Measurements from ENCODE around the gene SOBP. TPM values are rescaled to one million over a fixed set of nuclear protein-coding genes. Genes with fewer than 3 reads are reported as not detected.
"Not testable (repeated sequence)": the region's sequence is repeated elsewhere in the genome, so short reads cannot be mapped to it uniquely, and the experiment has no call there.

SOBP gene
- total RNA-seq, 4 donors from 2014 or later = 0.26 to 1.5 (median 0.55) TPM

DNA sequence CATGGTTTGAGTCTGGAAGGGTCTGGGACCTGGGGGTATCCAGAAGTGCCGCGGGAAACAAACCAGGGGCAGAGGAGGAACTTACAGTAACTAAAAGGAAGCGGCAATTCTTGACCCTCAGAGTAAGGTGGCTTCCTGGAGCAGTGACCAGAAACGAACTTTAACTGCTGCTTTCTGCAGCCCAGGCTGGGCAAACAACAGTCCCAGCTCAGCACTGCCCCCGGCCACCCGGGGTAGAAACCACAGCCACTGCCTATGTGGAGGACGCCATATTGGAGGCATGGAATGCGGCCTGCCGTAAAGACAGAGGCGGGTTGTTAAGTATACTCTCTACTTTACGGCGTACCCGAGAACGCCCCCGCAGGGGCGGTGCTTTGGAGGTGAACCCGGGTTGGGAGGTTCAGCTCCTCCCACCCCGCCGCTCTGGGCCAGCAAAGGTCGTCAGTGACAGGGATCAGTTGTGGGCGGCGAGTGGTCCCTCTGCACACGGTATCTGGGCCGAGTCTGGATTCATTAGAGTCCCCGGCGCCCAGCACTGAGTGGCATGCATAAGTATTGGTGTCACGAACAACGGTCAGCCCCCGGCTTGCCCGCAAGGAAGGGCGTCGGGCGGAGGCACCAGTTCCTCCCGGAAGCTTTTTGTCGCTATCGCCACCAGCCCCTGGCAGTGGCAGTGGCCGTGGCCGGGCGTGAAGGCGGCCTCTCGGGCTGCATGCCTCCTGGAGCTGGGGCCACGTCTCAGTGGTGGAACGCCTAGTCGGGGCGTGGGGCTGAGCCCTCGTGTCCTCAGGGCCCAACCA lies 30.4 kb upstream of the SOBP start, which contains the start of gene PDSS2:
TSS of gene PDSS2 (minus strand) at position 282 of the 800 bp plus-strand sequence. CDS start at position 3, 279 bp downstream.
- under 1% methylated on average over 21 of the region's 46 CpGs for WGBS
- H3K9me3 ChIP-seq = no peaks in the 10 kb centered on the region
- peak within 1 kb of the TSS; percentile 85 for H3K4me3 ChIP-seq
- H3K27me3 ChIP-seq = no peaks in the 10 kb centered on the region
- DNase-seq (ENCODE audit: low spot score in 2 of 2) = peak; percentile 97 to 98
- H3K36me3 ChIP-seq = no peaks in the 10 kb centered on the region
- peak within 1 kb of the TSS; percentile 88 for H3K27ac ChIP-seq
- TF ChIP-seq EP300 (IDR thresholded peaks at IDR 0.05) (no peak), POLR2A (IDR thresholded peaks at IDR 0.05) (peak in 1 of 2 donors; percentile 37), POLR2AphosphoS5 (IDR thresholded peaks at IDR 0.05) (no peak)
- TF ChIP-seq, protein P1, sequence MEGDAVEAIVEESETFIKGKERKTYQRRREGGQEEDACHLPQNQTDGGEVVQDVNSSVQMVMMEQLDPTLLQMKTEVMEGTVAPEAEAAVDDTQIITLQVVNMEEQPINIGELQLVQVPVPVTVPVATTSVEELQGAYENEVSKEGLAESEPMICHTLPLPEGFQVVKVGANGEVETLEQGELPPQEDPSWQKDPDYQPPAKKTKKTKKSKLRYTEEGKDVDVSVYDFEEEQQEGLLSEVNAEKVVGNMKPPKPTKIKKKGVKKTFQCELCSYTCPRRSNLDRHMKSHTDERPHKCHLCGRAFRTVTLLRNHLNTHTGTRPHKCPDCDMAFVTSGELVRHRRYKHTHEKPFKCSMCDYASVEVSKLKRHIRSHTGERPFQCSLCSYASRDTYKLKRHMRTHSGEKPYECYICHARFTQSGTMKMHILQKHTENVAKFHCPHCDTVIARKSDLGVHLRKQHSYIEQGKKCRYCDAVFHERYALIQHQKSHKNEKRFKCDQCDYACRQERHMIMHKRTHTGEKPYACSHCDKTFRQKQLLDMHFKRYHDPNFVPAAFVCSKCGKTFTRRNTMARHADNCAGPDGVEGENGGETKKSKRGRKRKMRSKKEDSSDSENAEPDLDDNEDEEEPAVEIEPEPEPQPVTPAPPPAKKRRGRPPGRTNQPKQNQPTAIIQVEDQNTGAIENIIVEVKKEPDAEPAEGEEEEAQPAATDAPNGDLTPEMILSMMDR (IDR thresholded peaks at IDR 0.05) = peak in 1 of 2 donors; percentile 39
- peaks cover 15% of the 10 kb centered on the region for H3K4me1 ChIP-seq

DNA sequence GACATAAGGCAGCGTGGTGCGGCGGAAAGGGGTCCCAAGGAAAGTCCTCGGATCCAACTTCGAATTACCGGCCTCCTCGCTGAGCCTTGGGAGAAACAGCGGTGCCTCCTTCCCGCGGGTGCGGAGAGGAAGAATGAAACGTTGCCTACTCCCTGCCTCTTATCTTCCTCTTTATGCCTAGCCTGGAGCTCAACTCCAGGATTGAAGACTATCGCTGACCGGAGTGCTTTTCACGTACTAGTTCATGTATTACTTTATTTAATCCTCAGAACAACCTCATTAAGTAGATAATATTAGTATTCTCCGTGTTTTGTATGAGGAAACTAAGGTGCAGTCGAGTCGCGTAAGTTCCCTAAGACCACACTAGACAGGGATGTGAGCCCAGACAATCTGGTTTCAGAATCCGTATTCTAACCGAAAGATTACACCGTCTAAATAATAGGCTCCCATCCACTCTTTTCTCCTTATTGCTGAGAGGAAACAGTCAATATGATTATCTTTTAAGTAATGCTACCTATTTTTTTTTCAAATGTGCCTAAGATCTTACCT lies 29.8 kb upstream of the SOBP start:
- Histone ChIP-seq H3K4me1 (peaks cover 15% of the 10 kb centered on the region), H3K9me3 (no peaks in the 10 kb centered on the region), H3K27ac (peak overlapping the region; percentile 88), H3K27me3 (no peaks in the 10 kb centered on the region), H3K4me3 (peak overlapping the region; percentile 85), H3K36me3 (no peaks in the 10 kb centered on the region)
- 30% methylated on average over 22 of the region's 22 CpGs for WGBS
- TF ChIP-seq, protein P1 (IDR thresholded peaks at IDR 0.05) = no peak
- TF ChIP-seq EP300 (IDR thresholded peaks at IDR 0.05) (no peak), POLR2AphosphoS5 (IDR thresholded peaks at IDR 0.05) (no peak), POLR2A (IDR thresholded peaks at IDR 0.05) (no peak)
- DNase-seq (ENCODE audit: low spot score in 2 of 2) = no peak

DNA sequence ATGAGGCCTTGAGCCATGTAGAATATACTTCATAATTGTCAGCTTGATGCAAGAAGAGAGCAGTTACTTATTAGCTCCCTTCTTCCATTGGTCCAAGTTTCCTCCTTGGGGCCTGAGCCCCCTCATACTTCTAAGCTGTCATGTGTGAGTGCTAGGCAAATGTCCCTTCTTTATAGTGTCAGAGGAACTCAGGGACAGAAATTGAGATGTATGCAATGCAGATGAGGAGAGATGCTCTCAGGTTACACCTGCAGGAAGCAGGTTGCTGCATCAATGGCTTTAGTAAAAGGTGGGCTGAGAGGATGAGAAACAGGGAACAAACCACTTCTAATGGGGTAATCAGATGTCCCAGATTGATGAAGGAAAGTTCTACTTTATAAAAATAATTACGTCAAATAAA lies 23.9 kb upstream of the SOBP start:
- H3K4me1 ChIP-seq = no peaks in the 10 kb centered on the region
- no peaks in the 10 kb centered on the region for H3K9me3 ChIP-seq
- H3K36me3 ChIP-seq = no peaks in the 10 kb centered on the region
- WGBS = 96% methylated on average over 1 of the region's 1 CpG
- H3K27me3 ChIP-seq = no peaks in the 10 kb centered on the region
- TF ChIP-seq POLR2AphosphoS5 (IDR thresholded peaks at IDR 0.05) (no peak), POLR2A (IDR thresholded peaks at IDR 0.05) (no peak)
- TF ChIP-seq, protein P1 (IDR thresholded peaks at IDR 0.05) = no peak
- DNase-seq (ENCODE audit: low spot score in 2 of 2) = no peak
- H3K4me3 ChIP-seq = no peak overlapping the region
- no peak overlapping the region for H3K27ac ChIP-seq

DNA sequence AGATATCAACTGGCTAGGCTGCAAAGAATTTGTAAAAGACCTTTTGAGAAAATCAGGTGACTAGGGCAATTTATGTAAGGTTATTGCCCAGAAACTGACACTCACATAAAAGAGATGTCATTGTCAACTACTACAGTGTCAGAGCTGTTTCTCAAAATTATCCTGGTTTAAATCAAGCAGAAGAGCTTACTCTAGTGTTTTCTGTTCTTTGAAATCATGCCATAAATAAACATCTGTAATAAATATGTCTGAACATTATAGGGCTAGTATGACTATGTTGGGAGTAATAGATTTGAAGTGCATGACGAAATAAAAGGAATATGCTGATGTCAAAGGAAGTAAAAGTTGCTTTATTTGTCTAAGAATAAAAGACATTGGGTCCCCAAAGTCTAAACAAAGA lies 19.6 kb upstream of the SOBP start:
- Histone ChIP-seq H3K9me3 (no peaks in the 10 kb centered on the region), H3K27me3 (peaks cover 3% of the 10 kb centered on the region), H3K4me1 (no peaks in the 10 kb centered on the region), H3K36me3 (no peaks in the 10 kb centered on the region), H3K27ac (no peak overlapping the region), H3K4me3 (no peak overlapping the region)
- DNase-seq (ENCODE audit: low spot score in 2 of 2) = no peak
- WGBS = 55% methylated on average over 1 of the region's 1 CpG
- TF ChIP-seq POLR2AphosphoS5 (IDR thresholded peaks at IDR 0.05) = no peak
- TF ChIP-seq POLR2A (IDR thresholded peaks at IDR 0.05) = no peak
- TF ChIP-seq, protein P1 (IDR thresholded peaks at IDR 0.05) = no peak
- TF ChIP-seq EP300 (IDR thresholded peaks at IDR 0.05) = no peak

DNA sequence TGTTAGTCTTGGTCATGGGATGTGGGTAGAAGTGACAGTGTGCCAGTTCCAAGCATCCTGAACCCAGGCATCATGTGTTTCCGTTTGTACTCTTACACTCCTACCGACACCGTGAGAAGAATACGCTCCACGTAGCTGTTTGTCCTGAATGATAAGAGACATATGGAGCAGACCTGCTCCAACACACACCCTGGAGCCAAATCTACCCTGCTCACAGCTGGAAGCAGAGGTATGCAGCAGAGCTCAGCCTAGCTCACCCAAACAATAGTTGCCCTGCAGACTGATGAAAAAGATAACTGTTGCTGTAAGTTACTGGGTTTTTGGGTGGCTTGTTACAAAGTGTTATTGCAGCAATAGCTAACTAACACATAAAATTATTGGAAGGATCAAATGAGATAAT lies 16.3 kb upstream of the SOBP start:
- Histone ChIP-seq H3K4me3 (no peak overlapping the region), H3K4me1 (no peaks in the 10 kb centered on the region), H3K27me3 (peaks cover 3% of the 10 kb centered on the region), H3K9me3 (no peaks in the 10 kb centered on the region), H3K36me3 (no peaks in the 10 kb centered on the region), H3K27ac (no peak overlapping the region)
- no peak for TF ChIP-seq POLR2A (IDR thresholded peaks at IDR 0.05)
- TF ChIP-seq, protein P1 (IDR thresholded peaks at IDR 0.05) = no peak
- TF ChIP-seq EP300 (IDR thresholded peaks at IDR 0.05) = no peak
- no peak for TF ChIP-seq POLR2AphosphoS5 (IDR thresholded peaks at IDR 0.05)
- DNase-seq (ENCODE audit: low spot score in 2 of 2) = no peak
- WGBS = 44% methylated on average over 5 of the region's 5 CpGs

DNA sequence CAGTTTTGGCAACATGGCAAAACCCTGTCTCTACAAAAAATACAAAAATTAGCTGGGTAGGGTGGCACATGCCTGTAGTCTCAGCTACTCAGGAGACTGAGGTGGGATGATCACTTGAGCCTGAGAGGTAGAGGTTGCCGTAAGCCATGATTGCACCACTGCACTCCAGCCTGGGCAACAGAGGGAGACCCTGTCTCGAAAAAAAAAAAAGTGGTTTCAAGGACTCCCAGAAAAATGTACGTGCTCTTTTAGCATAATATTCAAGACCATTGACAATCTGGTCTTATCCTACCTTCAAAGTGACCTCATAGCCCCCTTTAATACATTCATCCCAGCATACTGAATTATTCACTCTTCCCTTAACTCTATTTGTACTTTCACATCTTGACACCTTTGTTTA lies 14.6 kb upstream of the SOBP start:
- H3K4me1 ChIP-seq; H3K27me3 ChIP-seq; H3K36me3 ChIP-seq; DNase-seq (ENCODE audit: low spot score in 2 of 2); H3K4me3 ChIP-seq; H3K9me3 ChIP-seq; H3K27ac ChIP-seq: not testable (repeated sequence)
- 88% methylated on average over 3 of the region's 3 CpGs for WGBS

DNA sequence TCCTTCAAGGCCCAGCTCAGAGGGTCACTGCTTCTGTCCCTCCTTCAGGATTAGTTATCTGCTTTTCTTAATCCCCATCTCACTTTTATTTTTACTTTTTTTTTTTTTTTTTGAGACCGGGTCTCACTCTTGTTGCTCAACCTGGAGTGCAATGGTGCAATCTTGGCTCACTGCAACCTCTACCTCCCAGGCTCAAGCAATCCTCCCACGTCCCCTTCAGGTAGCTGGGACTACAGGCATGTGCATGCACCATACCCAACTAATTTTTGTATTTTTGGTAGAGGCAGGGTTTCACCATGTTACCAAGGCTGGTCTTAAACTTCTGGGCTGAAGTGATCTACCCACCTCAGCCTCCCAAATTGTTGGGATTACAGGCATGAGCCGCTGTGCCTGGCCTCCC lies 14.1 kb upstream of the SOBP start:
- not testable (repeated sequence) for H3K4me1 ChIP-seq; H3K27ac ChIP-seq; H3K27me3 ChIP-seq; H3K4me3 ChIP-seq; DNase-seq (ENCODE audit: low spot score in 2 of 2); H3K36me3 ChIP-seq; H3K9me3 ChIP-seq
- WGBS = 72% methylated on average over 3 of the region's 3 CpGs
